ACHN (cell line): ENCODE results near the gene FNDC5.

Source experiments
- DNase-seq: peaks from one replicate; pipeline ENCODE4 v3.0.0-alpha.2; 2015
- in situ Hi-C: cut with HindIII; loops from 2 replicates; pipeline ENCODE4 v1.10.0; 2017; ENCODE audit warnings: low sequenced_read_pairs, low pct_ligation_motif_present, low pct_unique_long_range_greater_than_20kb

FNDC5 gene

GRCh38 chr1:32848354-32849063 lies 22.2 kb downstream of the FNDC5 start:
- no peak for DNase-seq
- in situ Hi-C loops, result no loop called here

DNA sequence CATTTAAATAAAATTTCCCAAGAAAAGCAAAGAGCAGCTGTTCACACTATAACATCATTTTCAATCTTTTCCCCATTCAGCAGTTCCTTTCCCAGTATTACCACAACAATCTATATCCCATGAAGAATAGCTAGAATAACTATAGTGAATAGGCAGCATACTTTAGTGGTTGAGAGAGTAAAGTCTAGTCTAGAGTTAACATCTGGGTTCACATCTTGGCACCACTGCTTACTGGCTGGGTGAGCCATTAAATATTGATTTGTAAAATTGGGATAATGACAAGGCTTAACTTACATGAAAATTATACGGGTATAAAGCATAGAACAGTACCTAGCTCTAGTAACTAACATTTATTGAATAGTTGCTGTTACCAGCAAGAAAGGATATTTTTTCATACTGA lies 38.8 kb downstream of the FNDC5 start:
- DNase-seq, result no peak
- in situ Hi-C loops, result no loop called here

- in situ Hi-C loops, result no loop called here
- no peak for DNase-seq
Observed at GRCh38 chr1:32830092-32830852, 40.4 kb downstream of the FNDC5 start.

- in situ Hi-C loops, result no loop called here
- peak; percentile 39 for DNase-seq
Observed at GRCh38 chr1:32828341-32828740, 42.4 kb downstream of the FNDC5 start.

DNA sequence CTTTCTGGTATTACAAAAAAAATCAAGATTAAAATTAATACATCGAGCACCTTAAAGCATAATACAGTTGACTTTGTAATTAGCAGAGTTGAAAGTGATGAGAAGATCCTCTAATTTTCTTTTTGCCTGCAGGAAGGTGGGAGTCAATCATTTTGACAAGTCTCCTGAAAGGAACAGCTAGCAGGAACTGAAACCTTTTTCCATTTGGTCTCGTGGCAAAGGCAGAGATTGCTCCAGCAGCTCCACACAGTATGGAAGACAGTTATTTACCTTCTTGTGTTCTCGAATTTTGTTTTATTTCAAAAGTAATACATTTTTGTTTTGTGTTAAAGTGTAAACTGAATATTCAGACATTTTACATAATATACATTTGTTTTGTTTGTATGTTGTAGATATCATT lies 45.5 kb downstream of the FNDC5 start:
- DNase-seq, result no peak
- in situ Hi-C loops, result no loop called here

- no peak for DNase-seq
- in situ Hi-C loops, result no loop called here
Observed at GRCh38 chr1:32818804-32819541, 51.7 kb downstream of the FNDC5 start.

DNA sequence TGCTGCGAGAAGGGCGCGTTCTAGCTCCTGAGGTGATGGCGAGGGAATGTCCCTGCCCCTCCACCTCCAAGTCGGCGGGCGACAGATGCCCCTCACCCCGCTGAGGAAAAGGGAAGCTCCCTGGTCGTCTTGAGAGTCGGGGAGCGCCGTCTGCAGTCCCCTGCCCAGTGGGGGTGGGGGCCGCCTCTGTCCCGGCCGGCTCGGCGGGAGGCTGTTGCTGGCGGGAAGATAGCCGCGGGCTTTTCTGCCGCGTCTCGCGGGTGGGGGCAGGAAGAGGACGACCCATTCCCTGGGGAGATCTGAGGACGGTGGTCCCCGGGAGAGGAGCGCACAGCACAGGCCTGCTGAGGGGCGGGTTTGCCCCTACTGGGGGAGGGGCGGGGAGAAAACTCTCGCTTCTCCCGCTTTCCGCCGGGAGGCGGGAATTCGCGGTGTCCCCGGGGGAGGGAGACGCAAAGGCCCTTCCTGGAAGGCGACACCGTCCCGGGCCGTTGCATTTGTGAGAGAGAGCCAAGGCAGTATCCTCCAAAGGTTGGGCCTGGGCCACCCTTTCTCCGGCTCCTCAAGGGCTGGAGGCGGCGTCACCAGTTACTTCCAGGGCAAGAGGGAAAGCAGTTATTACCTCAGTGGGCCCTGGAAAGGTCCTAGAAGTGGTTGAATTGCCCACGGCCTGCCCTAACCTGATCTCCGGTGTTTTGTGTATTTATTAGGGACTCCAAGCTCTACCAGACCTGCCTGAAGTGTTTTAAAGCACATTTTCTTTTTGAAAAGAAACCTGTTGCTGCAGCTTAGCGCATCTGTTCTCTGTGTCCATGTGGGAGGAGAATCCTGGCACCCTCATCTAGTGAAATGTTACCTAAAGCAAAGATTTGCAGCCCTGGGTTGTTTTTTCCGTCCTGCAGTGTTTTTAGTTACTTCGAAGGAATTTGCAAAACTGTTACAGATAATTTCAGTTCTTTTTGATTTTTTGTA lies 52.6 kb downstream of the FNDC5 start:
- in situ Hi-C loops, result no loop called here
- DNase-seq, result peak; percentile 73

DNA sequence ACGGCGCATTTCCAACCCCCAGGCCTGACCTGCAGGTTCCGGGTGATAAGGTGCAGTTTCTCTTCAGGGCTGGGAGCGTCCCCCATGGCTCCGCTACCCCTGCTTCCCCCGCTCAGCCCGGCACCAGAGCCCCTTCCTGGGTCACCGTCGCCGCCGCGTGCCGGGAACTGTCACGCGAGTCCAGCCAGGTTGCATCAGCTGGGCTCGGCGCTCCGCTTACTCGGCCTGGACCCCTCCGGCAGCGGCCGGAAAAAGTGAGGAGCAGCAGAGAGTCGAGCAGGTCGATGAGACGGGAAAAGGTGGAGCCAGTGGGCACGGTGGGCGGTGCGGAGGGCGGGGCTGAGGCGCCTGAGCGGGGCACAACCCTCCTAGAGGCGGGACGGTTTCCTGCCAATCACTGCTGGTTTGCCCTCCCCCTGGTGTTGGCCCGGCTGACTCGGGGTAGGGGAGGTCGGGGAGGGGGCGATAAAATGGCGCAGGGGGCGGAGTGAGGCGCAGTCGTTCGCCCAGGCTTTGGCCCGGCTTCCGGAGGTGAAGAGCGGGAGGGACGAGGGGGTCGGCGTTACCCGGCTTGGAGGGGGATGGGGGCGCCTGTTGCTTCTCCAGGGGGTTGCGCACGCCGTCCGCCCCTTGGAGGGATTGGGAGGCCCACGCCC lies 53.4 kb downstream of the FNDC5 start, which contains the start of the genes S100PBP and YARS1:
Gene S100PBP, plus strand, starts transcription at position 495 of the 656 bp plus-strand sequence. CDS start 8,447 bp downstream, outside the sequence.
Gene YARS1, minus strand, starts transcription at position 200 of the 656 bp plus-strand sequence. Its CDS starts 114 bp downstream, at position 86.
- in situ Hi-C loops, result no loop called here
- DNase-seq, result peak; percentile 96

DNA sequence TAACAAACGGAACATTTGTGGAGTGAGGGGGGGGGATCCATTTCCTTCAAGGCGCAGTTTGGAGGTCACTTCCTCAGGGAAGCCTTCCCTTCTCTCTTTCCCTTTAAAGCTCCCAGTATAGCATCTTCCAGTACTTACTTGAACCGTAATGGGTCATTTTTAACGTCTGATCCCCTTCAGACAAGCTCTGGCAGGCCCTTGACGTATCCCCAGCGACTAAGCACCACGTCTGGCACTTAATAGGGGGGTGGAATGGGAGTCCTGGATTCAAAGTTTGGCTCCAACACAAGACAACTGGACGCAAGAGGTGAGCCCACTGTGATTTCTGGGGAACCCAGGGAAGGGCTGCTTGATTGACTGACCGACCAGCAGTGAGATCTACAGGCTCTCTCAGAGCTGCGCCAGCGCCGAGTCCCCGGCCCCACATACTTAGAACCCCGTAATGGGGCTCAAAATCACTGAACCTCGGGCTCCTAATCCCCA lies 54.0 kb downstream of the FNDC5 start:
- DNase-seq, result peak; percentile 34
- in situ Hi-C loops, result no loop called here

- peak; percentile 29 for DNase-seq
- in situ Hi-C loops, result no loop called here
Observed at GRCh38 chr1:32813941-32814739, 56.6 kb downstream of the FNDC5 start.
